CD4-positive, alpha-beta T cell treated with Interleukin-21 for 1 hour (primary cell): ENCODE data around the gene APPBP2.
"Not testable (repeated sequence)": the region's sequence is repeated elsewhere in the genome, so short reads cannot be mapped to it uniquely, and the experiment has no call there.

ENCODE experiments used
- DNase-seq: peaks from one replicate; pipeline ENCODE4 v3.0.0-alpha.2; 2020

The APPBP2 gene

GRCh38 chr17:60534010-60534555 is 8.0 kb upstream of the APPBP2 start:
- no peak for DNase-seq

- DNase-seq: no peak
Observed at GRCh38 chr17:60529806-60530205, 3.8 kb upstream of the APPBP2 start.

- DNase-seq: no peak
Observed at GRCh38 chr17:60528828-60529227, 2.8 kb upstream of the APPBP2 start.

GRCh38 chr17:60527701-60528100 is 1.7 kb upstream of the APPBP2 start:
- no peak for DNase-seq

GRCh38 chr17:60526726-60527125 is 684 bp upstream of the APPBP2 start:
- no peak for DNase-seq

- DNase-seq: no peak
Observed at GRCh38 chr17:60525328-60525684, 736 bp downstream of the APPBP2 start.

- no peak for DNase-seq
Observed at GRCh38 chr17:60524463-60525327, 1.3 kb downstream of the APPBP2 start.

- DNase-seq: no peak
Observed at GRCh38 chr17:60523822-60524221, 2.2 kb downstream of the APPBP2 start.

- no peak for DNase-seq
Observed at GRCh38 chr17:60522889-60523626, 3.0 kb downstream of the APPBP2 start.

- no peak for DNase-seq
Observed at GRCh38 chr17:60519795-60520194, 6.2 kb downstream of the APPBP2 start.

GRCh38 chr17:60515683-60516082 is 10.4 kb downstream of the APPBP2 start:
- DNase-seq: not testable (repeated sequence)

- not testable (repeated sequence) for DNase-seq
Observed at GRCh38 chr17:60515199-60515598, 10.8 kb downstream of the APPBP2 start.

- no peak for DNase-seq
Observed at GRCh38 chr17:60514500-60514899, 11.5 kb downstream of the APPBP2 start.

GRCh38 chr17:60514053-60514452 is 12.0 kb downstream of the APPBP2 start:
- no peak for DNase-seq

GRCh38 chr17:60513014-60513413 is 13.0 kb downstream of the APPBP2 start:
- no peak for DNase-seq

GRCh38 chr17:60510723-60511122 is 15.3 kb downstream of the APPBP2 start:
- DNase-seq: no peak

- DNase-seq: no peak
Observed at GRCh38 chr17:60510031-60510430, 16.0 kb downstream of the APPBP2 start.

GRCh38 chr17:60508384-60508980 is 17.6 kb downstream of the APPBP2 start:
- DNase-seq: no peak

- no peak for DNase-seq
Observed at GRCh38 chr17:60506312-60506711, 19.7 kb downstream of the APPBP2 start.

- no peak for DNase-seq
Observed at GRCh38 chr17:60502145-60502544, 23.9 kb downstream of the APPBP2 start.

GRCh38 chr17:60501589-60501988 is 24.5 kb downstream of the APPBP2 start:
- no peak for DNase-seq

- DNase-seq: no peak
Observed at GRCh38 chr17:60496041-60496440, 30.0 kb downstream of the APPBP2 start.

GRCh38 chr17:60495260-60495659 is 30.8 kb downstream of the APPBP2 start:
- DNase-seq: no peak
